Activated naive CD8-positive, alpha-beta T cell treated with anti-CD3 and anti-CD28 coated beads, Interleukin-2, amount 50 U/mL, for 16 hours (primary cell): ENCODE measurements around the gene HOXB6.

Source experiments
- DNase-seq: peaks from one replicate; pipeline ENCODE4 v3.0.0-alpha.2; 2020; ENCODE audit warnings: low read depth, low spot score

The HOXB6 gene

GRCh38 chr17:48609759-48610281 is 5.0 kb upstream of the HOXB6 start:
- no peak for DNase-seq

GRCh38 chr17:48609033-48609432 is 4.2 kb upstream of the HOXB6 start:
- DNase-seq, result no peak

DNA sequence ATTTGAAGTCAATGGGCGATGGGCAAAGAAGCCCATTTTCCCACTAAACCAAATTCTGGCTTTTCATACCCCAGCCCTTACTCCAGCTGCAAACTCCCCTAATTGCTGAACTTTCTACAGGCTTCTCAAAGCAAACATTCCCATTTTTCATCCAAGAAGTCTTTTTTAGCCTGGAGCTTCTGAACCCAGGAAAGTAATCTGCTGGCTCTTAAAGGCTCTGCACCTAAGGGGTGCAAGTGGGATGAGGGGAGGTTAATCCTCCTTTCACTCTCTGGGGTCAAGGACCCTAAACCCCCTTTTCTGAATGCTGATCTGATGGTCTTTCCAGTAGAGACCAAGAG is 3.7 kb upstream of the HOXB6 start:
- DNase-seq, result no peak

GRCh38 chr17:48606892-48607614 is 2.3 kb upstream of the HOXB6 start:
- DNase-seq, result no peak

DNA sequence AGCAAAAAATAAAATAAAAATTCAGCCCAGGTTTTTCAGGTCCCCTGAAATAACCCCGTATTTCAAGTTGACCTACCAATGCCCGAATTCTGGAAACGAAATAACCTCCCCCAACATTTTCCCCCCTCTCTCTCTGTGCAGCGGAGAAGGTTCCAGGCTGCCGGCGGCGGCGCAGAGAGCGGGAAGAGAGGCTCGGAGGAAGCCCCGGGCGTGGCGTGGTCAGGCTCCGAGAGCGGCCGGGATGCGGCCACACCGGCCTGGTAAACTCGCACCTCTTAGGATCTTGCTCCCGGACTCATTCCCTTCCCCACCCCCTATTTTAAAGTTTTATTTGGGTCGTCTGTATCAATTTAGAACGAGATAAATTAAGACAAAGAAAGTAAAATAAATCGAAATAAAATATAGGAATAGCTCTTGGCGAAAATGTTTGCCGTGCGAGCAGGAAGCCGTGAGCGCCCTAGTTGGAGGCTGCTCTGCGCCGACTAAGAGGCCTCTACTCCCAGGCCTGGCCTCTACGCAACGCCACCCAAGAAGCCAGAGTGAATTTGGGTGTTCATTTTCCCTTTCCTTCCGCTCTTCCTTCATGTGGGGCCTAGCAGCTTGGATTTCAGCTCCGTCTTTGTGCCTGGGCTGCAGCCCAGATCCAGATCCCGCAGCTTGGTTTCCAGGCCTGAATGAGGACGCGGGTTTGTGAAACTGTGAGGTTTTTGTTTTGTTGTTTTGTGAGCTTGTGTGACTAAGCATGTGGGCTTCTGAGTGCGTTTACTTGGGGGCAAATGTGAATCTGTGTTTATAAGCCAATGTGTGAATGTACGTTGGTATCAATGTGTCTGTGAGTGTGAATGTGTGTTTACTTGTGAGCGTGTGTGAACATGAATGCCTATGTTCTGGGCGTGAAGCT is 1.5 kb upstream of the HOXB6 start:
- DNase-seq, result no peak

- DNase-seq, result no peak
These were observed 678 bp upstream of the HOXB6 start for GRCh38 chr17:48605409-48605919.

GRCh38 chr17:48603959-48604769 is 622 bp downstream of the HOXB6 start:
- DNase-seq, result no peak

DNA sequence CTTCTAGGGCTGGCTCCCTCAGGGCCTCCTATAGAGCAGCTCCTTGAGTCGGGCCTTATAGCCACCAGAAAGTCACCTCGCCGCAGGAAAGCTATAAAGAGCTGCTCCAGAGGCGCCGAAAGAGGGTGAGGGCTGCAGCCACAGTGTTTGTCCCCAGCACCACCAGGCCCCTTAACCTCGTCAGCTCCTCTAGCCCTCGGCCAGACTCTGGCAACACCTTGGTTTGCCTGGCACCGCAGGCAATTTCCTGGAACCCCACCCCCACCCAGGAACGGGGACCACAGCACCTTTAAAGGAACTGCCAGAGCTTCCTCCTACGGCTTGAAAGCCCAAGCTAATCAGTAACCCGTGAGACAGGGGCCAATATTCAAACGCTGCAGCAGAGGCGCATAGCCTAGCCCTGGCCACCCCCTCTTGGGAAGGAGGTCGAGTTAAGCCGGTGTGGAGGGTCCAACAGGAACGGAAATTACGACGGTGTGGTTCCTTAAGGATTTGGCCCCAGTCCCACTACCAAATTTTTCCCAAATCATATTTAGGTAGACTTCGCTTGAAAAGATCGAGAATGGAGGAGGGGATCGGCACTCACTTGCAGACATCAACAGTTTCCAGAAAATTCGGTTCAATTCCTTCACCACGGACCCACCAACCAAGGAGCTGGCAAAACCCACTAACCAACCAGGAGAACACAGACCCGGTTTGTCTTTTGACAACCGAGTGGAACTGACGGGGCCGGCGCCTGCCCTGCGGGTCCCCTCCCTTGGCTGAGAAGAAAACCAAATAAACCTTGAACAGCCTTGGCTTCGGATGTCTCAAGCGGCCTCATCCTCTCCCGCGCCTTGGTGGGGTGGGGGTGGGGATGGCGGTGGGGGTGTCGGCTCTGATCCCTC is 3.0 kb downstream of the HOXB6 start:
- no peak for DNase-seq

DNA sequence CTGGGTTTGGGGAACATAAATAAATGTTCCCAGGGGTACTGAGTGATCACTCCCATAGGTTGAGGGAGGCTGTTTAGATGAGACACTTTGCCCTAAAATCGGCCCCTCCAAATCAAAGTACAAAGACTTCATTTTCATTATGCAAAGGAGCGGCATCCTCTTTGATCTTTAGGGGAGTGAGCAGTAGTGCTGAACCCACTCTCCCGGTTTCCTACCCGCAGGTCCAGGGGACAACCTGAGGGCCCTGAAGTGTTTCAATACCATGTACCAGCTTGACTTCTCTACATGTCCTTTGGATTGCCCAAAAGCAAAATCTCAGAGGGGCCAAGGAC is 3.6 kb downstream of the HOXB6 start:
- no peak for DNase-seq

DNA sequence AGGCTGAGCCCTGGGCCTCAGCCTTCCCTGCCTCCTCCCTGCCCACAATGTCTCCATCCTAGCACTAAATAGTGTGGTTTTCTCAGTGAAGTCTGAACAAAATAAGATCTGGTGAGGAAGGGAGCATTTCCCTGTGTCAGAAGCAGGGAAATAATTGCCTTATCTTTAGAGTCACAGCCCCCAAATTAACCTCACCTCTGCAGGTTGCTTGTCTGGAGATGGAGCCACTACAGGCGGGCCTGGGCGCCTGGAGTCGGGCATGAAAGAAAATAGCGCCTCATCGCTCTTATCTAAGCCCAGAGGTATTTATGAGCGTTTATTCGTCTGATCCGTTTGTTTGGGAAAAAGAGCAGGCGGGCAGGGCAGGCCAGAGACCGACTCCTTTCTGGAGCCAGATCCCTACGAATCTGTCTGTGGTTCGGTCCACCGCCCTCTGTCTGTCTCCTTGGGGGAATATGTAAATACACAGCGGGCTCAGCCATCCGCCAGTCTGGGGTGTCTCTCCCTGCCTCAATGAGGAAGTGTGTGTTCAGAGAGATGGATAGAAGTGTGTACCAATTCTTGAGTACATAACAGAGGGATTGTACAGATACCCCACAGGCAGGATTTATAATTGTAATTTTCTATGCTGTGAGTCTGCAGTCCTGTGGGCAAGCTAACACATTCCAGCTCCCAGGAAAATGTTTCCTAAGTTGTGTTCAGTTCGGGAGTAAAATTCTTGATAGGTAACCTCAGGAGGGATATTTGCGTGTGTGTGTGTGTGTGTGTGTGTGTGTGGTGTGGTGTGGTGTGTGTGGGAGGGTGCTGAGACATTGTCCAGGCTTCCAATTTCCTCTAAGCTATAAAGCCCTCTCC is 4.3 kb downstream of the HOXB6 start:
- no peak for DNase-seq

- no peak for DNase-seq
These were observed 5.4 kb downstream of the HOXB6 start for GRCh38 chr17:48599354-48599753.

- no peak for DNase-seq
These were observed 6.0 kb downstream of the HOXB6 start for GRCh38 chr17:48598736-48599135.

- DNase-seq, result no peak
These were observed 6.8 kb downstream of the HOXB6 start for GRCh38 chr17:48597778-48598631.

DNA sequence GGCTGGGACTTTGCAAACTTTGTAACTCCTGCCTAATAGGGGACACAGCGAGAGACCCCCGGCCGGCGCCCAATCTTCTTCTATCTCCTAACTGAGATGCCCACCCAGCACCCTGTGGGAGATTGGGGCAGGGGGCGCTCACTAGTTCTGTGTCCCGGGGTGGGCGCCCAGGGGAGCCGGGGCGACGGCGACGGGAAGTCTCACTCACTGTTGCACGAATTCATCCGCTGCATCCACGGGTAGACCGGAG is 7.3 kb downstream of the HOXB6 start:
- DNase-seq, result no peak

DNA sequence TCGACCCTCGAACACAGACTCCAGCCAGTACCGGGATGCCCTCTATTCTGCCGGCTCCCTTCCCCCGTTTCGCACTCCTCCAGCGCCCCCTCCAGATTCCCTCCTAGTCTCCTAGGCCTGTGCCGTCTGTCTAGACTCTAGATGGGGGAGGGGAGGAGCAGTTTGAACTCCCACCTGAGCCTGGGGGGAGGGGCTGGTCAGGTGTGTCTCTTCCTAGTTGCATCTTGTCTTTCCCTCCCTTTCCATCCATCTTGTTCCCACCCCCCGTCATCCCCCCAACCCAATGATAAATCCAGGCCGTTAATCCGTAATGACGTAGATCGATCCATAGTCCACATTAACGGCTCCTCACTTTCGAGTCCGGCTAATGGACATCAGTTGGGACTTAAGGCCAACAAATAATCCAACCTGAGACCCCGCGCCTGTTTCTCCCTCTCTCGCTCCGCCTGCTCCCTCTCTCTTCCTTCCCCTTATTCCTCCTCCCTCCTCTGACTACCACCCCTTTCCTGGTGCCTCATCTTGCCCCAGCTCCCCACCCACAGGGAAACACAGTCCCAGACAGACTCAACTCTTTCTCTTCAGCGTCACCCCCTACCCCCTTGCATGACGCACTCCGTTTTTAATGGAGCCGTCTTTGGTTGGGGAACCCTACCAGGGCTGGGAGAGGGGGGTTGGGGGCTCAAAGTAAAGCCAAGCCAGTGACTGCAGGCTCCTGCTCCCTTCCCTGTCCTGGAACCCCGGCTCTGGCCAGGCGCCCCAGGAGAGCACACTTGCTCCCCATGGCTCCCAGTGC is 7.9 kb downstream of the HOXB6 start:
- DNase-seq, result no peak

DNA sequence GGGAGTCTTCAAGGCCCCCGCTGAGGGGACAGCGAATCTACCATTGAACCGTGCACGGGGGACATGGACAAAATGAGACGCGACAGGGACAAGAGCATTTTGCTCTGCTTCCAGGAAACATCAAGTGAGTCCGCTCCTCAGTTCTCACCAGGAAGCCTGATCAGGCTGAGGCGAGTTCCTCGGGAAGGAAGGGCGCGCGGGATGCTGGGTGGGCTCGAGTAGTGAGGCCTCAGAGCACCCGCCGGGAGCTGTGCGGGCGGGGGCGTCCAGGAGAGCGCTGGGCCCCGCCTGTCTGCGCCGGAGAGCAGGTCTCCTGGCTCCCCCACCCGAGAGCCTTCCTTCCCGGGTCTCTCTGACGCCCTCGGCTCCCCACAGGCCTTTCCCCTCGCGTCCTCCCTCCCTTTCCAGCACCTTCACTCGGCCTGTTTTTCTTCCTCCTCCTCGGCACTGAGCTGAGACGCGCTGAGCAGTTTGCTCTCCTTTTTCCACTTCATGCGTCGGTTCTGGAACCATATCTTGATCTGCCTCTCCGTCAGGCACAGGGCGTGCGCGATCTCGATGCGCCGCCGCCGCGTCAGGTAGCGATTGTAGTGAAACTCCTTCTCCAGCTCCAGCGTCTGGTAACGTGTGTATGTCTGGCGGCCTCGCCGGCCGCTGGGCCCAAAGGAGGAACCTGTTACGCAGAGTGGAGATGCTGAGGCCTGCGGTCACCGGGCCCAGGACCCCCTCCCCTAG is 8.6 kb downstream of the HOXB6 start:
- no peak for DNase-seq

DNA sequence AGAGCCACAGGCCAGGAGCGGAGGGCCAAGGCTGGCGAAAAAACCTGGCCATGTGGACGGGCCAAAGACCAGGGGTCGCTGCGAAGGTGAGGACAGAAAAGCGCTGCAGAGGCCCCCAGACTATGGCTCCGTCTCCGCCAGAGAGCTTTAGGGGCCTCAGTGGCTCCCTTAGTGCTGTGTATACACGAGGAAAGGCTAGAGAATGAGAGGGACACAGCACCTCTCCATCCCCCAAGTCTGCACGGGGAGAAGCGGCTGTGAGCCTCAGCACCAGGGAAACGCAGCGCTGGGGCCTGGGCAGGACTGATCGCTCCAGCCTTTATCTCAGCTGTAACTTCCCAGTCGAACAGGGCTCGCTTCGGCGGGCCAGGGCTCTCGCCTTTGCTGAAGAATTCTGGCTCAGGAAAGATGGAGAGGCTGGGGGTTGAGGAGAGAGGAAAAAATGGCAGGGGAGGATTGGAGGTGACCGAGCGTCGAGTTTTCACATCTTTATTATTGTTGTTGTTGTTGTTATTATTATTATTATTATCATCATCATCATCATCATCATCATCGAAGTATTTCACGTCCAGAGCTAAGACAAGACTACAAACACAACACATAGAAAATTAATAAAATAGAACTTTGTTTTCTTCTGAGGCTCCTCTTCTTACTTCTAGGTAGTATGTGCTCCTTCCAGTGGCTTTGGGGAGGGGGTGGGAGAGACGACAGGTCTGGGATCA is 9.3 kb downstream of the HOXB6 start:
- DNase-seq, result no peak
